Measurements from ENCODE around the gene NR1H3. TPM values are rescaled to one million over a fixed set of nuclear protein-coding genes. Genes with fewer than 3 reads are reported as not detected.

NR1H3 gene
- total and polyA plus RNA-seq, 8 donors, result 8.9 to 60.0 (median 17.6) TPM

DNA sequence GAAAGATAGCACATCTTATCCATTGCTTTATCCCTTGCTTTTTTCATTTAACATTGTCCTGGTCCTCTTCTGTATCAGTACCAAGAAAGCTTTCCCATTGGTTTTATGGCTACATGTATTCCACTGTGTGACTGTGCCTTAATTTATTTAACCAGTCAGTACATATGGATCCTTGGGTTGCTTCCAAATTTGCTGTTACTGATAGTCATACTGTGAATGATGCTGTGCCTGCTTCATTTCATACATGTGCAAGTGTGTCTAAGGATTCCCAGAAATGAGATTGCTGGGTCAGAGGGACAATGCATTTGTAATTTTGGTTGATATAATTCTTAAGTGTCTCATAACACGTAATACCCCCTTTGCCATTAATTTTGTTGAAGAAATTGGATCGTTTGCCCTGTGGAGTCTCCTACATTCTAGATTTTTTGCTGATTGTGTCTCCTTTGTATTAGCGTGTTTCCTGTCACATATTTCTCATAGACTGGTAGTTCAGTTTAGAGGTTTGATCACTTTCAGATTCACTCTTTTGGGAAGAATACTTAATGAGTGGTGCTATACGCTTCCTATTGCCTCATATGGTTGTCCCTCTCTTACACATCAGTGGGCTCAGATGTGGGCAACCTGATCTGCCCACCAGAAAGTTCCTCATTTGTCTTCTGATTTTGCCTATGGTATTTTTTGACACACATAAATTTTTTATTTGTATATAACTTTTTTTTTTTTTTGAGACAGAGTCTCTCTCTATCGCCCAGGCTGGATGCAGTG lies 59.5 kb downstream of the NR1H3 start:
- Histone ChIP-seq H3K27me3 (no peaks in the 10 kb centered on the region), H3K27ac (no peak overlapping the region), H3K4me3 (no peak overlapping the region), H3K9me3 (no peaks in the 10 kb centered on the region), H3K4me1 (no peaks in the 10 kb centered on the region), H3K36me3 (peaks cover 0 to 42% (median 10%) of the 10 kb centered on the region in 3 donors)
- ATAC-seq (no peak), FAIRE-seq (no peak), DNase-seq (no peak)
- intact Hi-C loops (cut with DNase I), result no loop called here
- TF ChIP-seq, protein P1, sequence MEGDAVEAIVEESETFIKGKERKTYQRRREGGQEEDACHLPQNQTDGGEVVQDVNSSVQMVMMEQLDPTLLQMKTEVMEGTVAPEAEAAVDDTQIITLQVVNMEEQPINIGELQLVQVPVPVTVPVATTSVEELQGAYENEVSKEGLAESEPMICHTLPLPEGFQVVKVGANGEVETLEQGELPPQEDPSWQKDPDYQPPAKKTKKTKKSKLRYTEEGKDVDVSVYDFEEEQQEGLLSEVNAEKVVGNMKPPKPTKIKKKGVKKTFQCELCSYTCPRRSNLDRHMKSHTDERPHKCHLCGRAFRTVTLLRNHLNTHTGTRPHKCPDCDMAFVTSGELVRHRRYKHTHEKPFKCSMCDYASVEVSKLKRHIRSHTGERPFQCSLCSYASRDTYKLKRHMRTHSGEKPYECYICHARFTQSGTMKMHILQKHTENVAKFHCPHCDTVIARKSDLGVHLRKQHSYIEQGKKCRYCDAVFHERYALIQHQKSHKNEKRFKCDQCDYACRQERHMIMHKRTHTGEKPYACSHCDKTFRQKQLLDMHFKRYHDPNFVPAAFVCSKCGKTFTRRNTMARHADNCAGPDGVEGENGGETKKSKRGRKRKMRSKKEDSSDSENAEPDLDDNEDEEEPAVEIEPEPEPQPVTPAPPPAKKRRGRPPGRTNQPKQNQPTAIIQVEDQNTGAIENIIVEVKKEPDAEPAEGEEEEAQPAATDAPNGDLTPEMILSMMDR (IDR thresholded peaks at IDR 0.05), result no peak
- 87 to 92% methylated on average over 5 of the region's 5 CpGs for WGBS, 2 donors

DNA sequence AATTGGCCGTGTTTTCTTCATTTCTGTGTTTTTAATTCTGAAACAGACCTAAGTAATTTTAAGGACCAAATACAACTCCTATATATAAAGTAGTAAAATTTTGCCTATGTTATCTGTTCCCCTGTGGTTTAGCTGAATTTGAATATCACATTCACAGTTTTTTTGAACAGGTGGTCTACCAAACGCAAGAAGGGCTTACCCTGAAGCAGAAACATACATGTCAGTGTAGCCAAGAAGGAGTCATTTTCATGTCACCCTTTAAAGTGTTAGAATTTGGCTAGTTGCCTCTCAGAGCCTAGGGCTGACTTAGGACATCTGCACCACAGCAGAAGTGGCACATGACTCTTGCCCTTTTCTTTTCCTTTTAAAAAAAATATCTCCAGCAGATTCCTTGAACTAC lies 60.4 kb downstream of the NR1H3 start:
- intact Hi-C loops (cut with DNase I), result no loop called here
- ATAC-seq (no peak), DNase-seq (no peak), FAIRE-seq (no peak)
- Histone ChIP-seq H3K9me3 (no peaks in the 10 kb centered on the region), H3K4me1 (no peaks in the 10 kb centered on the region), H3K4me3 (no peak overlapping the region), H3K36me3 (peaks cover 0 to 36% (median 10%) of the 10 kb centered on the region in 3 donors), H3K27ac (no peak overlapping the region), H3K27me3 (no peaks in the 10 kb centered on the region)
- TF ChIP-seq, protein P1 (IDR thresholded peaks at IDR 0.05), result no peak
- WGBS, 2 donors, result 91 to 95% methylated on average over 2 of the region's 2 CpGs

Other genes with a start within 250 kb of the NR1H3 start
- gene ARFGAP2, start 81.1 kb upstream of the NR1H3 start, total RNA-seq, result 10 to 100 TPM; 40.1 to 67.5 (median 61.4) TPM
- 10 to 100 TPM; 73.1 to 78.9 TPM for gene ARFGAP2, start 81.1 kb upstream of the NR1H3 start, polyA plus RNA-seq
- gene PACSIN3, start 71.6 kb upstream of the NR1H3 start, total RNA-seq, result 10 to 100 TPM; 16.5 to 39.9 (median 29.6) TPM
- gene PACSIN3, start 71.6 kb upstream of the NR1H3 start, polyA plus RNA-seq, result 10 to 100 TPM; 28.1 to 31.3 TPM
- gene DDB2, start 43.0 kb upstream of the NR1H3 start, total RNA-seq, result 10 to 100 TPM in 5 of 6 donors, 1 to 10 TPM in 1; 10.0 to 46.2 (median 20.0) TPM
- gene DDB2, start 43.0 kb upstream of the NR1H3 start, polyA plus RNA-seq, result 10 to 100 TPM; 31.2 to 45.9 TPM
- 10 to 100 TPM; 22.5 to 38.1 (median 29.7) TPM for gene ACP2, start 9.2 kb upstream of the NR1H3 start, total RNA-seq
- gene ACP2, start 9.2 kb upstream of the NR1H3 start, polyA plus RNA-seq, result 10 to 100 TPM; 40.4 to 53.6 TPM
- 10 to 100 TPM; 15.0 to 36.9 (median 20.0) TPM for gene MADD, start 12.1 kb downstream of the NR1H3 start, total RNA-seq
- 10 to 100 TPM; 22.0 to 35.5 TPM for gene MADD, start 12.1 kb downstream of the NR1H3 start, polyA plus RNA-seq
- gene MYBPC3, start 94.7 kb downstream of the NR1H3 start, total RNA-seq, result 1 to 10 TPM in 1 of 6 donors, under 1 TPM in 3, not detected in 2; 0.06 to 1.0 (median 0.09) TPM
- under 1 TPM; 0.14 to 0.23 TPM for gene MYBPC3, start 94.7 kb downstream of the NR1H3 start, polyA plus RNA-seq
- gene SPI1, start 120.6 kb downstream of the NR1H3 start, total RNA-seq, result 10 to 100 TPM in 2 of 6 donors, 1 to 10 TPM in 4; 1.0 to 24.2 (median 4.5) TPM
- 1 to 10 TPM; 4.7 to 7.6 TPM for gene SPI1, start 120.6 kb downstream of the NR1H3 start, polyA plus RNA-seq
- gene SLC39A13, start 150.6 kb downstream of the NR1H3 start, total RNA-seq, result 10 to 100 TPM; 14.6 to 28.5 (median 19.3) TPM
- gene SLC39A13, start 150.6 kb downstream of the NR1H3 start, polyA plus RNA-seq, result 10 to 100 TPM; 52.6 to 55.6 TPM
- 10 to 100 TPM; 37.4 to 59.4 (median 50.3) TPM for gene PSMC3, start 168.4 kb downstream of the NR1H3 start, total RNA-seq
- 10 to 100 TPM; 55.0 to 67.5 TPM for gene PSMC3, start 168.4 kb downstream of the NR1H3 start, polyA plus RNA-seq
- gene RAPSN, start 191.1 kb downstream of the NR1H3 start, total RNA-seq, result under 1 TPM; 0.18 to 0.56 (median 0.30) TPM
- gene RAPSN, start 191.1 kb downstream of the NR1H3 start, polyA plus RNA-seq, result under 1 TPM; 0.34 to 0.92 TPM